OCI-LY3 (cell line): Measurements from ENCODE around the gene ACAD10.
"Not testable (repeated sequence)": the region's sequence is repeated elsewhere in the genome, so short reads cannot be mapped to it uniquely, and the experiment has no call there.

Source experiments
- H2AFZ ChIP-seq: fragments of 200-600, 300-600 bp; shearing (Covaris generic); 2 replicates; pipeline ENCODE4 v1.6.0; 2014; ENCODE audit warnings: antibody characterized with exemption, low read depth, low read length
- H3K27ac ChIP-seq: fragments of 200-600, 300-600 bp; sonication (generic); 2 replicates; pipeline ENCODE4 v1.5.1; 2014; ENCODE audit warnings: mild to moderate bottlenecking, low read length, moderate library complexity, mixed read lengths
- H3K27me3 ChIP-seq: fragments of 200-600, 300-600 bp; sonication (generic); 2 replicates; pipeline ENCODE4 v1.6.1; 2014; ENCODE audit warnings: low read depth, low read length, mixed read lengths
- H3K36me3 ChIP-seq: fragments of 200-600, 300-600 bp; sonication (generic); replicated peaks from 2 replicates; pipeline ENCODE3; 2014; ENCODE audit warnings: low read depth, low read length, mixed read lengths
- H3K4me1 ChIP-seq: fragments of 300-600, 200-600 bp; sonication (generic); 2 replicates; pipeline ENCODE4 v1.6.1; 2014; ENCODE audit warnings: low read length, mixed read lengths
- H3K4me2 ChIP-seq: fragments of 200-600, 300-600 bp; sonication (generic); 2 replicates; pipeline ENCODE4 v1.6.1; 2014; ENCODE audit warnings: low read length, mixed read lengths
- H3K4me3 ChIP-seq: fragments of 300-600, 200-600 bp; sonication (generic); 2 replicates; pipeline ENCODE4 v1.5.1; 2014; ENCODE audit warnings: antibody characterized with exemption, mild to moderate bottlenecking, low read length, moderate library complexity
- H3K79me2 ChIP-seq: fragments of 300-600, 200-600 bp; shearing (Covaris generic); 2 replicates; pipeline ENCODE4 v1.6.1; 2014; ENCODE audit warnings: mild to moderate bottlenecking, low read length, mixed read lengths
- H3K9ac ChIP-seq: fragments of 300-600, 200-600 bp; shearing (Covaris generic); 2 replicates; pipeline ENCODE4 v1.6.0; 2014; ENCODE audit warnings: mild to moderate bottlenecking, low read length, moderate library complexity
- H3K9me3 ChIP-seq: fragments of 200-600, 300-600 bp; shearing (Covaris generic); 2 replicates; pipeline ENCODE4 v1.6.1; 2014; ENCODE audit warnings: low read length, mixed read lengths; ENCODE audit not compliant: insufficient read depth
- H4K20me1 ChIP-seq: fragments of 200-600, 300-600 bp; sonication (generic); 2 replicates; pipeline ENCODE4 v1.6.1; 2016; ENCODE audit warnings: low read length, mixed read lengths; ENCODE audit not compliant: insufficient read depth
- CTCF ChIP-seq: fragments of 200-600, 300-600 bp; sonication (generic); IDR thresholded peaks from 2 replicates; pipeline ENCODE4 v1.5.1; 2014; ENCODE audit warnings: antibody characterized with exemption, low read length, low read depth
- EZH2phosphoT487 ChIP-seq: fragments of 200-600 bp; shearing (Covaris generic); IDR thresholded peaks from 2 replicates; pipeline ENCODE4 v1.6.1; 2018; ENCODE audit warnings: antibody characterized with exemption, mixed run types, low read depth

Gene ACAD10

DNA sequence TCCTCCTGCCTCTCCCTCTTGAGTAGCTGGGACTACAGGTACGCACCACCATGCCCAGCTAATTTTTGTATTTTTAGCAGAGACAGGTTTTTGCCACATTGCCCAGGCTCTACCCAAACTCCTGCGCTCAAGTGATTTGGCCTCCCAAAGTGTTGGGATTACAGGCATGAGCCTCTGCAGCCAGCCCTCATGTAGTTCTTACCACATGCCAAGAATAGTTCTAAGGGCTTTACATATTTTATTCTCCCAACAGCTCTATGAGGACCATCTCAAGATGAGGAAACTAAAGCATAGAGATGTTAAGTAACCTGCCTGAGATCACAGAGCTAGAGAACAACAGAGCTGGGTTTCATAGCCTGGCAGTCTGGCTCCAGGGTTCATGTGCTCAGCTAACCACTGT lies 42.9 kb downstream of the ACAD10 start:
- Histone ChIP-seq H3K36me3 (peaks cover 12% of the 10 kb centered on the region), H2AFZ (no peak overlapping the region), H4K20me1 (no peaks in the 10 kb centered on the region), H3K4me2 (no peak overlapping the region), H3K9ac (no peak overlapping the region), H3K9me3 (no peaks in the 10 kb centered on the region), H3K79me2 (no peaks in the 10 kb centered on the region), H3K4me3 (no peak overlapping the region), H3K4me1 (no peaks in the 10 kb centered on the region), H3K27ac (no peak overlapping the region), H3K27me3 (no peaks in the 10 kb centered on the region)
- TF ChIP-seq EZH2phosphoT487: no peak
- TF ChIP-seq CTCF: no peak

DNA sequence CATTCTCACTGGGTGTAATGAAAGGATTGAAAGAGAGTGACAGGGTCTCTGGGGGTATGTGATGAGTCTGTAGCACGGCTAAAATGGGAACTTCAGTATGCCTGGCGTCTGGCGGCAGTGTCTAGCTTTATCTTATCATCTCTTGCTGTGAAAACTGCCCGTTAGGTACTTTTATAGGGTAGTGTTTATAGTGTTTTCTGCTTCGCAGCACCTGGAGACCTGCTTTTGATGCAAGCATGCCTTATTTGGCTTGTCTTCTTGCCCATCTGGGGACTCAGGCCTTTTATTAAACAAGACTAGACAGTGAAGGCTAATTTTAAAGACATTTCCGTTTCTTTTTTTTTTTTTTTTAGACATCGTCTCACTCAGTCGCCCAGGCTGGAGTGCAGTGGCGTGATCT lies 44.6 kb downstream of the ACAD10 start:
- no peak overlapping the region for H3K9ac ChIP-seq
- H4K20me1 ChIP-seq: no peaks in the 10 kb centered on the region
- no peak overlapping the region for H3K4me2 ChIP-seq
- H3K27me3 ChIP-seq: no peaks in the 10 kb centered on the region
- peaks cover 10% of the 10 kb centered on the region for H3K36me3 ChIP-seq
- H3K9me3 ChIP-seq: no peaks in the 10 kb centered on the region
- no peak overlapping the region for H2AFZ ChIP-seq
- H3K27ac ChIP-seq: no peak overlapping the region
- TF ChIP-seq CTCF: no peak
- TF ChIP-seq EZH2phosphoT487: no peak
- no peaks in the 10 kb centered on the region for H3K4me1 ChIP-seq
- no peaks in the 10 kb centered on the region for H3K79me2 ChIP-seq
- H3K4me3 ChIP-seq: no peak overlapping the region

DNA sequence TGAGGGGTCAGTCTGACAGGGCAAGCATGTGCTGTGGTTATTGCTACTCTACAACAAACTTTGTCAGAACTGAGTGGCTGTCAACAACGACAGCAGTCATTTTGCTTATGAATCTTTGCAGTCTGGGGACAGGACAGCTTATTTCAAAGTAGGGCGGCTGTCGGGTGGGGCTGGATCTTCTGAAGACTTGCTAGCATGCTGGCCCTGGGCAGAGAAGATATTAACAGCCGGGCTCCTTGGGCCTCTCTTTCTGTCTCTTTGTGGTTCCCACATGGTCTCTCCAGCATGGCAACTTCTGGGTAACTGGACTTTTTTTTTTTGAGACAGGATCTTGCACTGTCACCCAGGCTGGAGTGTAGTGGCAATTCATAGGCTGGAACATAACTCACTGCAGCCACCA lies 46.9 kb downstream of the ACAD10 start:
- H3K36me3 ChIP-seq: peaks cover 16% of the 10 kb centered on the region
- H2AFZ ChIP-seq: no peak overlapping the region
- H3K27me3 ChIP-seq: no peaks in the 10 kb centered on the region
- no peak overlapping the region for H3K4me3 ChIP-seq
- H3K9ac ChIP-seq: no peak overlapping the region
- no peak for TF ChIP-seq EZH2phosphoT487
- TF ChIP-seq CTCF: no peak
- H3K4me1 ChIP-seq: no peaks in the 10 kb centered on the region
- no peak overlapping the region for H3K27ac ChIP-seq
- no peaks in the 10 kb centered on the region for H3K79me2 ChIP-seq
- no peaks in the 10 kb centered on the region for H4K20me1 ChIP-seq
- H3K4me2 ChIP-seq: no peak overlapping the region
- no peaks in the 10 kb centered on the region for H3K9me3 ChIP-seq

DNA sequence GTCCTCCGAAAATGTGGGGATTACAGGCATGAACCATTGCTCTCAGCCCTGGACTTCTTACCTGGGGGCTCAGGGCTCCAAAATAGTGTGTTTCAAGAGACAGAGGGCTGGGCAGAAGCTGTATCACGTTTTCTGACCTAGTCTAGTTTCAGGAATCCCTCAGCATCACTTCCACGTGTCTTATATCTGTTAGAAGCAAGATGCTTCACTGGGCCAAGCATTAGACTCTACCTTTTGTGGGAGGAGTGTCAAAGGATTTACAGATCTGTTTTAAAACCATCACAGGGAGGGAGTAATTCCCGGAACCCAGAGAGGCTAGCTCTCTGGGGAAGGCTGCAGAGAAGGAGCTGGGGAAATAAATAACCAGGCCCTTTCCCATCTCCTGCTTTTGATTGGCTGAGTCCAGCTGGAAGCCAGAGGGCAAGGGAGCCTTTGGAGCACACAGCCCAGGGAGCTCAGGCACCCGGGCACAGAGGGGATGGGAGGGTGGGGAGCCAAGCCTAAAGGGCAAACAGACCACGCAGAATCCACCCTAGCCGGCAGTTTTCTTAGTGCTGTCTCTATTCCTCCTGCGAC lies 47.6 kb downstream of the ACAD10 start:
- H3K79me2 ChIP-seq: no peaks in the 10 kb centered on the region
- H4K20me1 ChIP-seq: no peaks in the 10 kb centered on the region
- H3K4me2 ChIP-seq: no peak overlapping the region
- no peaks in the 10 kb centered on the region for H3K9me3 ChIP-seq
- no peak overlapping the region for H3K4me3 ChIP-seq
- no peak for TF ChIP-seq CTCF
- no peak for TF ChIP-seq EZH2phosphoT487
- H3K36me3 ChIP-seq: peaks cover 16% of the 10 kb centered on the region
- H2AFZ ChIP-seq: no peak overlapping the region
- H3K27me3 ChIP-seq: no peaks in the 10 kb centered on the region
- H3K9ac ChIP-seq: no peak overlapping the region
- H3K4me1 ChIP-seq: no peaks in the 10 kb centered on the region
- H3K27ac ChIP-seq: no peak overlapping the region

DNA sequence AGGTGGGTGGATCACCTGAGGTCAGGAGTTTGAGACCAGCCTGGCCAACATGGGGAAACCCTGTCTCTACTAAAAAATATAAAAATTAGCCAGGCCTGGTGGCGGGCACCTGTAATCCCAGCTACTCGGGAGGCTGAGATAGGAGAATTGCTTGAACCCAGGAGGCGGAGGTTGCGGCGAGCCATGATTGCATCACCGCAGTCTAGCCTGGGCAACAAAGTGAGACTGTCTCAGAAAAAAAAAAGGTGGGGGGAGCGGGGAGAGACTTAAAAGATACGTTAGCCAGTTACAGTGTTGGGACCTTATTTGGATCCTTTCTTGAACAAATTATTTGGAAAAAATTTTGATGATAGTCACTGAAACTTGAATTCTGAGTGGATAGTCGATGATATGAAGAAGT lies 53.7 kb downstream of the ACAD10 start:
- not testable (repeated sequence) for H3K9ac ChIP-seq, H3K4me2 ChIP-seq, H3K27ac ChIP-seq, H3K79me2 ChIP-seq, H3K27me3 ChIP-seq, H3K4me1 ChIP-seq, H2AFZ ChIP-seq, H3K36me3 ChIP-seq, H4K20me1 ChIP-seq, H3K9me3 ChIP-seq, H3K4me3 ChIP-seq
